GM19463 (cell line): ENCODE results near the gene C1orf21.

Experiments
- ATAC-seq: cut with Tn5 transposase; IDR thresholded peaks from one replicate; pipeline ENCODE4 v1.9.1; 2021; ENCODE audit warnings: mild to moderate bottlenecking, moderate library complexity; ENCODE audit not compliant: unreplicated experiment

The C1orf21 gene

DNA sequence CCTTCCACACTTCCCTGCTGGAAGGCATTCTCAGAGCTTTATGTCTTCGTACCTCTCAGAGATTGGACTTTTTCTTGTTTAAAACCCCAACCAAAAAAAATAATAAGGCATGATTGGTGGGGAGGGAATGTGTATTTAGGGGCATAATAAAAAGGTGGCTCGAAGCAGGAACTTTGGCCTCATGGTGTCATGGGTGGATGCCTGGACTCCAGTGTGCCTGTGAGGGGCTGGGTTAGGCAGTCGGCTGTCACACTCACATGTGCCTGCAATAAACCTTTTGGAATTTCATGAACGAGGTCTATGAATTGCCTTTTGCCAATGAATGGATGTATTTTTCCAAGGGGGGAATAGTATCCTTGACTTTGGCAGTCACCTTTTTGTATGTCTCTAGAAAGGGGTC lies 236.6 kb downstream of the C1orf21 start:
- no peak for ATAC-seq

DNA sequence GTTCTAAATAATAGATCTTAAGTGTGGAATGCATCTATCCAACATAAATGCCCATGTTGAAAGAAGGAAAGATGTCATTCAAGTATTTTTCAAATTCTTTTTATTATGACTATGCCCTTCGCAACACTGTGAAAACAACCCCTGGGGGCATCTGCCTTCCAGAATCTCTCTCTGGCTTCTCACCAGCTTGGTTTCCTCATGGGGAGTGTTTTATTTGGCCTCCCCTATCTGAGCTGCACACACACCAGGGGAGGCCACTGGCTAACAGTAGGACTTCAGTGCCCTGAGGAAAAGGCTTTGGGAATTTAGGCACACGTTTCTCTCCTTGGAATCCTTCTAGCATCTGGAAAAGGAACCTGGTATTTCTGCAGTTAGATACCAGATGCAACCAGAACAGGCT lies 237.2 kb downstream of the C1orf21 start:
- no peak for ATAC-seq

DNA sequence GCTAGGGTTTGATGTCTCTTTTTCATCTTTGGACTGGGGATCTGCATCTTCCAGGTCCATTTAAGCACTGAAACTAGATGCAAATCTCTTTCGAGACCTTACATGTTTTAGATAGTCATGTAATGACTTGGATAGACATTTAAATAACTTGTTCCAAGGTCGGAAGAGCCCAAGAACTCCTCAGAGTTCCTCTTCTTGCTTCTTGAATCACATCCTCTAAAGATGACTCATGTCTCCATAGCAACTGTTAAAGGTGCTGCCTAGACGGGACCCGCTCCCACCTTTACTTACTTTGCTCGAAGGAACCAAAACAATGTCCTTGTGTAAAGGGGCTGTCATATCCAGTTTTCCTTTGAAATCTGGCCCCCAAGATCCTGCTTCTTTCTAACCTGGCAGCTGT lies 237.8 kb downstream of the C1orf21 start:
- ATAC-seq = no peak

DNA sequence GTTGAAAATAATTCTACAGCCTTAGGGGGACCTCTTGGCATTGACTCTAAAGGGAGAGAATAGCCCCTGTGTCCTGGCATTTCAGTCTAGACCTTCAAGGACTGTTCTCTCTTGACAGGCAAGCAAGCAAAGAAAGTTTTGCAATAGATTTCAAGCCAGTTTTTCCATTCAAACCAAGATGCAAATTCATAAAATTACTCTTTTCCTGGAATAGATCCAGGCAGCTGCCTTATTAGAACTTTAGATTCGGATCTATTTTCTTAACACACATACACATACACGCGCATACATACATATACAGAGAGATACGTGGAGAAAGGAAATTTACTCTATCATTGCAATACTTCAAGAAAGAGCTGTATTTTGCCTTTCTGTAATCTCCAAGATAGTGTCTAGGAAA lies 238.4 kb downstream of the C1orf21 start:
- no peak for ATAC-seq

DNA sequence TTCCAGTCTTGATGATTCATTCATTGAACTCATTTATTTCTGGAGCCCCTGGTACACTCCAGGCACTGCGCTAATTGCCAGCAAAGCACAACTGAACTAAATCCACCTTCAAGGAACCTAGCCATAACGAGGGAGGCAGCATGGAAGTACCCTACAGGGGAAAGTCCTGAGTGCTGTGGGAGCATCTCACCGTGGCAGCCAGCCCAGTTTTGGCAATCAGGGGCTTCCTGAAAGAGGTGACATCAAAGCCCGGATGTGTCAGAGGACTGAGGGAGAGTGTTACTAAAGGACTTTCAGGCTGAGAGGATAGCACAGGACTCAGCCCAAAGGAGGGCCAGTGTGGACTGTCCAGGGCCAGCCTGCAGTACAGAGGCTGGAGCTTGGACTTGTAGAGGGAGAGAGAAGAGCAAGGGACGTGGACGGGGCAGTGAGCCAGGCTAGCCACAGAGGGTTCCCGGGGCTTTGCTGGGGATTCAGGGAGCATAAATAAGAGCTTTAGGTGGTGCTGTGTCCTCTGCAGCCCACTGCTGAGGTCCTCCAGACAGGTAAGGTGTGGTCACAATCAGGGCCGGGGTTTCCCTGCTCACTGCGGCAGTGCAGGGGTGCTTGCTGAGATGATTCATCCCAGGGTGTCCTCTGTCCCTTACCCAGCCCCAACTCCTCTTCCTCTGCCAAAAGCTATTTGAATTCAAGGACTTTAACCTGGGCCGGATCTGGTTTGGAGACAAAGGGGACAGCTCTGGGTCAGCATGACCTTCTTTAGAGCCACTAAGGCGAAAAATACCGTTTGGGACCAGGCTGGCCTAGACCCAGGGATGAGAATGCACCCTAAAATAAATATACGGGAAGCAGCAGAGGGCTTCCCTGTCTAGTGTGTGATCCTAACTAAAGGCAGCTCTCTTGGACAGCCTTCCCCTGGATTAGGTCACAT lies 239.5 kb downstream of the C1orf21 start:
- no peak for ATAC-seq

DNA sequence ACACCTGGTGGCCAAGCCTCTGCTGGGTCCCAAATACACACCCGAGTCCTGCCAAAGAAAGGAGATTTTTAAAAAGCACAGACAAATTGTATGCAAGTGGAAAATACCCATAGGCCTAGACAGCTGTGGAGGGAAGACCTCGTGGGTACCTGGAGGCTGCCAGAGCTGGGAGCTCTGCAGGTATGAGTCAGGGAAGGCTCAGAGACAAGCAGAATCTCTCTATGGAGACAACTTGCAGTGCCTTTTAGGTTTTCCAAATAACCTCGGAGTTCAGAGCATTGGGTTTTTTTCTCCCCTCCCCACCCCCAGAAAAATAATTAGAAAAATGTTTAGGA lies 240.1 kb downstream of the C1orf21 start:
- ATAC-seq = no peak

DNA sequence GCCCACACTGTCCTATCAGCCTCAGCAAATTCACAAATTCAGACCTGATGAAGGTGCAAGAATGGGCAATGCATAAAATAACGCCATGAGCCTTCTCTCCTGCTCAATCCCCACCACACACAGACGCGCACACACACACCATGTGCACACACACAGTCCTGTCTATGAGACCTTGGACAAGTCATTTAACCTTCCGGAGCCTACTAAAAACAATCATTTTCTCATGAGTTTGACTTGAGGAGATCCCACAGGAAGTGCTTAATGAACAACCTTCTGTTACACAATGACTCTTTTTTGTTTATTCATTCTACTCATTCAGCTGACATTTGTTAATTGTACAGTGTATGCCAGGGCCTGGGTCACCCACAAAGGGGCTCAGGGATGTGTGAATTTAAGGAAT lies 242.4 kb downstream of the C1orf21 start:
- ATAC-seq = no peak

DNA sequence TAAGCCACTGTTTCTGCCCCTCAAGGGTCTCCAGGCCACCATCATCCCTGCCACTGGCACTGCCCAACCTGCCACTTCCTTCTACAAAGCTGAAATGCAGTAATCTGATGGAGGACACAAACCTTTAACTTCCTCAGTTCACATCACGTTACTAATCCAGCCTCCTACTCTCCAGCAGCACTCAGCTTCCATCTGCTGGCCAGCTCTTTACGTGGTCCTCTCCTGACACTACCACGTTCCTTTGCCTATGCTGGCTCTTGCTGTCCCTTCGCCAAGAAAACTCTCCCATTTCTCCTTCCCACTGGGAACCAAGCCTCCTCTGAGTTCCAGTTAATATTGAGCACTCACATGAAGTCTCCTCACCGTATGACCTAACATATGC lies 243.8 kb downstream of the C1orf21 start:
- ATAC-seq = no peak

DNA sequence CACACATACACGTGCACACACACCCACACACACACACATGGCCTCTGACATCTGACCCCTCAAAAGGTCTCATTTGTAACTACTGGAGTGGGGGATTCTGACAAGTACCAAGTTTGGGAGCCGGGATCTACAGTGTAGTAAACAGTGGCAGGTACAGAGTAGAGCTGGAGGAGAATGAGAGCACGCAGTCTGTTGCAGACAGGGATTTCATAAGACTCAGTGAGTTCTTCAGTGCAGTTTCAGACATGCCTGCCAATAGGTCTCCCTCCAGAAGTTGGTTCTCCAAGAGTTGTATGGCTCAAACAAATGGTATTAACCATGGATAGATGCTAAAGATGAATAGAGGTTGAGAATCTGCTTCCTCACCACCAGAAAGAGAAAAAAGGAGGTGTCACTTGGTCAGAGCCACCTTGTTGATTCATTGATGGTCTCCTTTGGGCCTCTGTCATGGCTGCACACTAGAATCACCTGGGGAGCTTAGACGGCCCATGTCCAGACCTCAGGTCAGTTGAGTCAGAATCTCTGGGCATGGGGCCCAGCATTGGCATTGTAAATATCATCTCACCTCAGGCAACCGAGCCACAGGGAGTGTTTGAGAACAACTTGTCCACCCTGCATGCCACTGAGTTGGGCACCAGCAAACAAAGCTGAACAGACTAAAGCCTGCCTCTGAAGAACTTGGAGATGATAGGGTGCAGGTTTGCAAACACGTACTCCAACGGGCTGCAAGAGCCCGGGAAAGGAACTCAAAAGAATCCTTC lies 245.8 kb downstream of the C1orf21 start:
- no peak for ATAC-seq

DNA sequence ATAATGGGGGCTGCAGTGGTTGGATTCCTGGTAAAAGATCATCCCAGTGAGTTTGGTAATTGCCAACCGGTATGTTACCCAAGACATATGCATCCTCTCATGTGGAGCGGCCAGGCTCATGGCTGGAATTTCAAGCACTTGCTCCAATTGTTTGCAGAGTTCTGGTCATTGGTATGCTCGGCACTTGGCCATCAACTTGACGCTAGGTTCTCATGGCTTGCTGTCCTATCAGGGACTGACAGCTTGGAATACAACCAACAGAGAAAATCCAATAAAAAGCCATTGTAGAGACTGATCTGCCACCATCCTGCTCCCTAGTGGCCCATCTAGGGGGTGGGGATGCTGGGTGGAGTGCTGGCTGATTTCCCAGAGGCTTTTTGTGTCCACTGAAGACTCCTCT lies 247.0 kb downstream of the C1orf21 start:
- no peak for ATAC-seq

DNA sequence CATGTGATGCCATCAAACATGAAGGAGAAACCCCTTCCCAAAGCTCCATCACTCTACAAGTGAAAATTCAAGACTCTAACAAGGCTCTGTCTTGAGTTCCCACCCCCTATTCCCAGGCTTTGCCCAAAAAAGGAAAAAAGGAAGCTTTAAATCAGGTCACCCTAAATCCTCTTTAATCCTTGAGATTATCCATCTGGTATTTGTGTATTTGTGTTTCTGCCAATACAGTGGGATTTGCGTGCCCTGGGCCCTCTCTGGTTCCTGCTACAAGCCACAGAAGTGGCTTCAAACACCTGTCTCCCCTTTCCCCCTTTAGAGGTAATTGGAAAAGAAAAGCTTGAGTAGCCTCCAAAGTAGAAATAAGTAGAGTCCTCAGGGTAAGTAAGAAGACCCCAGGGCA lies 247.5 kb downstream of the C1orf21 start:
- no peak for ATAC-seq

DNA sequence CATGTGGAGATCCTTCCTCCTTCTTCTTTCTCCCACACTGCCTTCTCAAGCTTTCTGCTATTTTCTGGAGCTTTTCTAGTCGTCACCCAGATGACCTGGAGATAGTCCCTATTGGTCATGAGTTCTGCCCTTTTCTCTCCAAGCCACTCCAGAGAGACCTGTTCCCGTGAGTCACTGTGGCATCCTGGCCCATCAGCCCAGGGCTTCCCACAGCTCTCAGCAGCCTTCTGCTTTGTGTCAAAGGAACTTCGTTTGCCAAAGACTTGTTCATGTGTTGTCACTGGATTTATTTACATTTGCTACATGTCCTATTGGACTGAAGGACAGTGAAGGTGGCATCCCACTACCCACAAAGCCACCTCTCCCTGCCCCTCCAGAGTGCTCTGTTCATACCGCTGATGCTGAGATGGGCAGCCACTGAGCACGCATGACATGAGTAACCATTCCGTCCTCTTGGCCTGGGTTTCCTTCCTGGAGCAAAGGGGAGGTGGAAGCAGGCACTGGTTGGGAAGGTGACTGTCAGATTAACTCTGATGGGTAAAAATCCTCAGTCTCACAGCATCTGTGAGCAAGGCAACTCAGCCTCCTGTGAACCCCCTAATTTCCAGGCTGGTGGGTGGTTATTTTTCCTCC lies 248.6 kb downstream of the C1orf21 start:
- ATAC-seq = no peak

DNA sequence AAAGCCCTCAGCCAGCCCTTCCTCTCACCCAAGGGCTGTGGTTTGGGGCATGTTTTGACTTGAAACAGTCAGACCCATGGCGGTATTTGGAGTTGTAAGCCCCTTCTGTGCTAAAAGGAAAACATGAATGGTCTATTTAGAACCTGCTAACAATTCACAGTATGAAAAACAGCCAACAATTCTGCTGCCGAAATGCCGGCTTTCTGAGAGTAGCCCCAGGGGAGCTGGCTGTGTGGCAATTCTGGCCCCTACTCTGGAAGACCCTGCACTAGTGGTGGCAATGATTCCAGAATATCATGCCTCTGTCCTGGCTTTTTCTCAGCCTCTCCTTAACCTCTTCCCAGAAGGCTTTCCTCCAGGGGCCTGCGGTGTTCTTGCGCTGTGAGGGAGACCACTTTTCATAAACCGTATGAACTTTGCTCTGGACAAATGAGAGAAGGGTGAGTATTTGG lies 249.2 kb downstream of the C1orf21 start:
- no peak for ATAC-seq

DNA sequence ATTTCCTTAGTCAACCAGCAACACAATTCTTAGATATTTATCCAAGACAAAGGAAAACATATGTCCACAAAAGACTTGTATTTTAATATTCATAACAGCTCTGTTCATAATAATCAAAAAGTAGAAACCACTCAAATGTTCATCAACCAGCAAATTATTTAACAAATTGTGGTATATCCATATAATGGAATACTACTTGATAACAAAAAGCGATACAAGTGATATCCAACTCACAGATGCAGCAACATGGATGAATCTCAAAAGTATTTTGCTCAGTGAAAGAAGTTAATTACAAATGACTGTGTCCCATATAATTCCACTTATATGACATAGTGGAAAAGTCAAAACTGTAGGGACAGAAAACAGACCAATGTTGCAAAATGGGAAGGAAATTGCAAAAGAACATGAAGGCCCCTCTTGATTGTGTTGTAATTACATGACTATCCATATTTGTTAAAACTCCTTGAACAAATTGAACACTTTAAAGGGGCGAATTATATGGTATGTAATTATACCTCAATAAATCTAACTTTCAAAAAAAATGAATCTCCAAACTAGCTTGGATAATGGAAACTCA lies 250.9 kb downstream of the C1orf21 start:
- ATAC-seq = no peak

DNA sequence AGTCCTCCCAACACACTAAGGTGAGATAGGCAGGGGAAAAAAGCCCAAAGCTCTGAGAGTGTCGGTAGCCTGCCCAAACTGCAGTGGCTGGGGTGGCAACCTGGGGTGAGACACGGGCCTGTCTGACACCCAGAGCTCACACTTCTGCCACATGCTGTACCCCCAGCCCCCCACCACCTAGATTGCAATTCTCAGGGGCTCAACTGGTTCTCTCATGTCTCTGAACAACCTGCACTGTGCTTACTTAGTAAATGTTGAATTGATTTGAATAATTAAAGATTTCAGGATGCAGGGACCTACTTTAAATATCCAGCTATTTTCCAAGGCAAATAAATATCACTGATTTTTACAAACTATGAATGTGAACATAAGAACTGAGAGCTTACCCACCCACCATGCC lies 252.4 kb downstream of the C1orf21 start:
- no peak for ATAC-seq

DNA sequence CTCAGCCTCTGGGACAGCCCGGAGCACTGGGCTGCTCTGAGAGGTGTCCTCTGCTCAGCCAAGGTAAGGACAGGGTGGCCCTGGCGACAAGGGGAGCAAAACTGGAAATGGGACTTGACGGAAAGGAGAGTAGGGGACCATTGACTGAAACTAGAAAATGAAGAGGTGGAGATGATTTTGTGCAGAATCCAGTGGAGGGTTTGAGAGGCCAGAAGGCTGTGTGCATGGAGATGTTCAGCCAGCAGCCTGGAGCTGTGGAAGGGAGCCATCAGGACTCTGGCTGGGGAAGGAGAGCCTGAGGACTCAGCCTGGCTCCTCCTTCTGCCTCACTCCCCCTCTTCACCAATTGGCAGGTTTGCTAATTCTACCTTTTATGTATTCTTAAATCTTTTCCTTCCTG lies 253.7 kb downstream of the C1orf21 start:
- no peak for ATAC-seq

DNA sequence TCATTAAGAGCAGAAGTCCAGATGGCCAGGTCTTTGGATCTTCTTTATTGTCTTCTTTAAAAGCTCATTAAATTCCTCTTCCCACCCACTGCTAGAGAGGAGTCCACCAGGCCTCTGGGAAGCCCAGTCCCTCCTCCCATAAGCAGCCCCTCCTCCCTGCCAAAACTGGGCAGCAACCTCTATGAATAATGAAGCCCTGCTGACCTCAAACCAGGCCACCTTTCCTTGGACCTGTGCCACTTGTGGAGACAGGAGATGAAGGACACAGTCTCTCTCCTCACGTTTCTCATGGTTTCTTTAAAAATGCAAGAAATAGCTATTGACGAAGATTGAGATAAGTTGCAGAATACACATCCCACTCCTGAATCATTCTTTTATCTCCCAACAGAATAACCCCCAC lies 255.1 kb downstream of the C1orf21 start:
- ATAC-seq = no peak

DNA sequence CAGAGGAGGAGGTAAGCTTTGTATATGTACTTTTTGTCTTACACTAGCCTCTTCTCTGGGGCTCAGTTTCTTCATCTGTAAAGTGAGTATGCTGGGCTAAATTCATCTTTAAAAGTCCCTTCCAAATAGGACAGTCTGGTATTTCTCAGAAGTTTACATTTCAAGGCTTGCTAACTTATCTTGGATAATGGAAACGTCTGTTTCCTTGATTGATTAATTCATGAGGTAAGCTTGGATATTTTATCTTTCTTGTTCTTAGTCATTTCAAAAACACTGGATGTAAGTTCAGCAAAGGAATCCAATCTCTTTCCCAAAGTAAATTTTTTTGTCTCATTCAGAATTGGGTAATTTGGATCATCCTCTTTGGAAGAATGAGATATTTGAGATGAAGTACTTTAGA lies 256.8 kb downstream of the C1orf21 start:
- no peak for ATAC-seq

DNA sequence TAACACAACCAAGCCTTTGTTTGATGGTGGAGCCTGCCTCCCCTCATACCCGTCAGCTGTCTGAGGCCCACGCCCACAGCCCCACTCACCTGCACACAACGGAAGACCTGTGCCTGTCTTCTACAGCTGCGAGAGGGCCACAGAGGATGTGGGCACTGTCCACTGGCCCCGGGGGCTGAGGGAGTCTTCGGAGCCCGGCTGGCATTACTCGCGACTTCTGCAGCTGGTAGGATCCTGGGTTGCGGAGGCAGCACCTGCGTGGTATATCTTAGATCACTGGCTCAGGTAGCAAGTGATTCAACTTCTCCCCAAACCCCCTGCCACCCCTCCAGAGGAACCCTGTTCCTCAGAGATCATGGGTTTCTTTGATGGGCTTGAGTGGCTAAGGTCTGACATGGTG lies 257.9 kb downstream of the C1orf21 start:
- no peak for ATAC-seq

DNA sequence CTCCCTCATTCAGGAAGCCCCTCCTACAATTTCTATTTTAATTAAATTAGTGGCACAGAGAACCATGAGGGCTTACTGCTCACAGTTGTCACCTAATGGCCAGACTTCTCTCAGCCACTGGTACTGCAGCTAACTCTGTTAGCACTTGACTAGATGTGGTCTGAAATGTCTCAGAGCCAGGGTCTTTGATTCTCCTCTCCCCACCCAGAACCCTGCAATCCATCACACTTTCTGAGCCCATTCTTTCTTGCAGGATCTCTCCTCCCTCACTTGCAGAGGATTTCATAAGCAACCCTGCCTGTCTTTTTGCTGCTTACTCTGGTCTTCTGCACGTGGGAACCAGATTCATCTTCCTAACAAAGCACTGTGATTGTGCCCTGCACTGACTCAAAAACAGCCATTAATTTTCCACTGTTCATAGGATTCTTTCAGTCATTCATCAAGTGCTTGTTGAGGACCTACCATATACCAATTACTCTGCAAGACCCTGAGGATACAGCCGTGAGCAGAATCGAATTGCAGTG lies 259.4 kb downstream of the C1orf21 start:
- no peak for ATAC-seq

DNA sequence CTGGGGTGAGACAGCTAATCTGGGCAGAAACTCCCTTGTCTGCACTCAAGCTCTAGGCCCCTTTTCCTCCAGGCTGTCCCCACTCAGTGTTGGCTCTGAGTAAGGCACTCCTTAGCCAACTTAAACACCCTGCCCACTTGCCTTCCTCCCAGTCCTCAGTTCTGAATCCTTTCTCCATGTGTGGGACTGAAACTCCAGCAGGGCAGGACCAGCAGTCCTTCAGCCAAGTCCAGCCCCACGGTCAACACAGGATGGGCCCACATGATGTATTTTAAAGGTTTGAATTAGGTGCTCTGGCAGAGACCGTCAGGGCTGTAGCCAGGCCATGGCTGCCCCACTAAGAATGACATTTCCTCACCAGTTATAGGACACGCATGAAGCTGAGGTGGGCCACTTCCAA lies 260.0 kb downstream of the C1orf21 start:
- no peak for ATAC-seq
